Epithelial cell of esophagus (primary cell): Measurements from ENCODE around the gene NAA16.
A peak's percentile ranks its signal among the peaks of the same experiment; 100 is the strongest.

Experiments used
- DNase-seq: peaks from one replicate; pipeline ENCODE4 v3.0.0; 2010; ENCODE audit warnings: low read depth
- H3K4me3 ChIP-seq: 2 replicates; pipeline ENCODE4 v1.5.1; 2011; ENCODE audit warnings: mild to moderate bottlenecking, low read length, control low read depth
- TF ChIP-seq, protein P1 (sequence below): IDR thresholded peaks from 2 replicates; pipeline ENCODE4 v1.5.1; 2011; ENCODE audit warnings: low read depth, mild to moderate bottlenecking, low read length, control low read depth, inconsistent platforms; ENCODE audit not compliant: insufficient read depth; ENCODE audit errors: missing control alignments

NAA16 gene

DNA sequence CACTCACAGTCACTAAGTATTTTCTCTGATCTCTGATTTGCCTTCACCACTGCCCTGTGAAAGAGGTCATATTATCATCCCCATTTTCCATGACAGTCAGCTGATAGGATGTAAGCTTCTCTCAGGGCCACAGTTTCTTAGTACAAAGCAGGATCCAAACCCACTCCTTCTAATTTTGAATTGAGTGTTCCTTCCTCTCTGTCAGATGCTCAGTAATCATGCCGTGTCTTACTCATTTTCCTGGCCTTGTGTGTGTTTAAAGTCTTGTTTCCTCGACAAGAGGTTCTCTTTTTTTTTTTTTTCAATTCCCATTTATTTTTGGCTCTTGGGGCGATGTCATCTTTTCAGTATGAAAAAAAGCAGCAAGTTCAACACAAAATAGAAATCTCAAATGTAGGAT lies 72.3 kb downstream of the NAA16 start:
- H3K4me3 ChIP-seq = no peak overlapping the region
- TF ChIP-seq, protein P1, sequence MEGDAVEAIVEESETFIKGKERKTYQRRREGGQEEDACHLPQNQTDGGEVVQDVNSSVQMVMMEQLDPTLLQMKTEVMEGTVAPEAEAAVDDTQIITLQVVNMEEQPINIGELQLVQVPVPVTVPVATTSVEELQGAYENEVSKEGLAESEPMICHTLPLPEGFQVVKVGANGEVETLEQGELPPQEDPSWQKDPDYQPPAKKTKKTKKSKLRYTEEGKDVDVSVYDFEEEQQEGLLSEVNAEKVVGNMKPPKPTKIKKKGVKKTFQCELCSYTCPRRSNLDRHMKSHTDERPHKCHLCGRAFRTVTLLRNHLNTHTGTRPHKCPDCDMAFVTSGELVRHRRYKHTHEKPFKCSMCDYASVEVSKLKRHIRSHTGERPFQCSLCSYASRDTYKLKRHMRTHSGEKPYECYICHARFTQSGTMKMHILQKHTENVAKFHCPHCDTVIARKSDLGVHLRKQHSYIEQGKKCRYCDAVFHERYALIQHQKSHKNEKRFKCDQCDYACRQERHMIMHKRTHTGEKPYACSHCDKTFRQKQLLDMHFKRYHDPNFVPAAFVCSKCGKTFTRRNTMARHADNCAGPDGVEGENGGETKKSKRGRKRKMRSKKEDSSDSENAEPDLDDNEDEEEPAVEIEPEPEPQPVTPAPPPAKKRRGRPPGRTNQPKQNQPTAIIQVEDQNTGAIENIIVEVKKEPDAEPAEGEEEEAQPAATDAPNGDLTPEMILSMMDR = no peak
- no peak for DNase-seq

DNA sequence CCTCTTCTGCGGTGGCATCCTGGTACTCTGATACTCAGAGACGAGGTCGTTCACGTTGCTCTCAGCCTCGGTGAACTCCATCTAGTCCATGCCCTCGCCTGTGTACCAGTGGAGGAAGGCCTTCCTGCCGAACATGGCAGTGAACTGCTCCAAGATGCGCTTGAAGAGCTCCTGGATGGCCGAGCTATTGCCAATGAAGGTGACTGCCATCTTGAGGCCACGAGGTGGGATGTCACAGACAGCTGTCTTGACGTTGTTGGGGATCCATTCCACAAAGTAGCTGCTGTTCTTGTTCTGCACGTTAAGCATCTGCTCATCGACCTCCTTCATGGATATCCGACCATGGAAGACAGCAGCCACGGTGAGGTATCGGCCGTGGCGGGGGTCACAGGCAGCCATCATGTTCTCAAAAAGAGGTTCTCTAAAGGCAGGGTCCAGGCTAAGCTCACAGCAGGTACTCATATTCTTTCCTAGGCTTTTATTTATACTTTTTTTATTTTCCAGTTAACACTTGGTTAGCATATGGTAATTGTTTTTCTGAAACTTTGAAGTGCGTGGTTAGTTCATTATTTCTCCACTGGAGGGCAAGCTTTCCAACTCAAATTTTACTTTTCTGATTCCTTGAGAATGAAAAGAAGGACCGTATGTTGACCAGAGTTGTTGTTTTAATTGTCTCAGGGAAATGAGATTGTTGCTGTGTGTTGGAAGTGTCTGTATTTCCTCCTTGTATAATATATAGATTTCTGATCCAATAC lies 73.9 kb downstream of the NAA16 start:
- no peak for DNase-seq
- H3K4me3 ChIP-seq = no peak overlapping the region

GRCh38 chr13:41386211-41386610 lies 75.1 kb downstream of the NAA16 start:
- H3K4me3 ChIP-seq = no peak overlapping the region
- no peak for DNase-seq
- TF ChIP-seq, protein P1 = no peak

More for the DNA sequence above, 73.9 kb downstream of the NAA16 start:
- TF ChIP-seq, protein P1 = peak; percentile 45

GRCh38 chr13:41387576-41387975 lies 76.5 kb downstream of the NAA16 start:
- TF ChIP-seq, protein P1 = no peak
- no peak for DNase-seq
- H3K4me3 ChIP-seq = no peak overlapping the region

GRCh38 chr13:41388143-41388881 lies 77.2 kb downstream of the NAA16 start:
- no peak overlapping the region for H3K4me3 ChIP-seq
- TF ChIP-seq, protein P1 = no peak
- no peak for DNase-seq

DNA sequence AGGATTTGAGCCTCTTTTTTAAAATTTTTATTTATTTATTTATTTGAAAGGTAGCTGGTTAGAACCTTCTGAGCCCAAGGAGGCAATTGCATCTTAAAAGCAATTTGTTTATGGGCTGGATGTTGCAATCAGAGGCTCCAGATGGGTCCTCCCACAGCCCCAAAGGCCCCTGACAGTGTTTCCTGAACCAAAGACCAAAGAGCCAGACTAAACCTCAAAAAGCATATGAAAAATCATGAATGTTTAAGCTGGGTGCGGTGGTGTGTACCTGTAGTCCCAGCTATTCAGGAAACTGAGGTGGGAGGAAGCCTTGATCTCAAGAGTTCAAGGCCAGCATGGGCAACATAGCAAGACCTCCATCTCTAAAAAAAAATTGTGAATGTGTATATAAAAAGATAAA lies 78.5 kb downstream of the NAA16 start:
- TF ChIP-seq, protein P1 = no peak
- no peak for DNase-seq
- no peak overlapping the region for H3K4me3 ChIP-seq
